Mucosa of rectum (tissue), 2 donors: ENCODE results near the gene CCDC51.

Experiments
- H3K27ac ChIP-seq, 2 donors: one replicate each; pipeline ENCODE4 v1.7.0; 2013; ENCODE audit warnings: inconsistent platforms in 2 of 2, low read depth in 2 of 2, low read length in 2 of 2
- H3K27me3 ChIP-seq, 2 donors: one replicate each; pipeline ENCODE4 v1.7.0; 2013; ENCODE audit warnings: low read length in 2 of 2; ENCODE audit not compliant: control insufficient read depth in 2 of 2, insufficient read depth in 2 of 2
- H3K36me3 ChIP-seq, 2 donors: one replicate each; pipeline ENCODE4 v1.7.0; 2013; ENCODE audit warnings: low read length in 2 of 2; ENCODE audit not compliant: control insufficient read depth in 2 of 2, insufficient read depth in 2 of 2
- H3K4me1 ChIP-seq, 2 donors: one replicate each; pipeline ENCODE4 v1.7.0; 2013; ENCODE audit warnings: low read length in 2 of 2, mild to moderate bottlenecking in 1 of 2; ENCODE audit not compliant: control insufficient read depth in 2 of 2, insufficient read depth in 2 of 2
- H3K4me3 ChIP-seq, 2 donors: one replicate each; pipeline ENCODE4 v1.7.0; 2013; ENCODE audit warnings: low read length in 2 of 2
- H3K9ac ChIP-seq, 2 donors: one replicate each; pipeline ENCODE4 v1.7.0; 2013; ENCODE audit warnings: low read length in 2 of 2, low read depth in 1 of 2, mild to moderate bottlenecking in 1 of 2
- H3K9me3 ChIP-seq, 2 donors: one replicate each; pipeline ENCODE4 v1.7.0; 2013; ENCODE audit warnings: low read length in 2 of 2; ENCODE audit not compliant: control insufficient read depth in 2 of 2
- donor health status: healthy.
- donor health status: Normal muscosa, but diverticular disease.

The CCDC51 gene

DNA sequence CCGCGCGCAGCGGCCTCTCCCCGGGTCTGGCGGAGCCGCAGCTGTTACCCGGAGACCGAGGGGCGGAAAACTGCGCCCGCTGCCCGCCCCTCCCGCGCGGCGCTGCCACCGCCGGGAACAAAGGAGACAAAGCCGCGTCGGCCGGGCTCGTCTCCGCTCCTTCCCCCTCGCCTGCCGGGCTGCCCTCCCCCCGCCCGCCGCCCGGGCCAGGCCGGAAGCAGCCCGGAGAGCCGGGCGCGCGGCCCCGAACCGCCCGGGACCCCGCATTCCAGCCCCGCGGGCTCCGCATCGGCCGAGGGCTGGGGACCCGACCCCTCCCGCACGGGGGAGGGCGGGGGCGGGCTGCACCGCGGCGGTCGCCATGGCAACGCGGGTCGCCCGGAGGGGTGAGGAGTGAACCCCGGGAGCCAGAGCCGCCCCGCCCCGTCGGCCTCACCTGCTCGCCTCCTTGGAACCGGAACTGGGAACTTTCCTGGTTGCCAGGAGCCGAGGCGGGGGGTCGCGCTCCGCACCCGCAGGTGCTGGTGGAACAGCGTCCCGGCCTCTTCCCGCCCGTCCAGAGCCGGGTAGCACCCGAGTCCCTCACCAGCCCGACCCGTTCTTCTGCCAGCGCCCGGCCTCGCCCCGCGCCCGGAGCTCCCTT is 10.5 kb downstream of the CCDC51 start:
- Histone ChIP-seq H3K9me3 (no peaks in the 10 kb centered on the region), H3K9ac (peak overlapping the region; percentile 72 to 86), H3K27ac (peak overlapping the region; percentile 87 to 88), H3K36me3 (peaks cover 0 to 4% of the 10 kb centered on the region in 2 donors), H3K27me3 (no peaks in the 10 kb centered on the region), H3K4me3 (peak overlapping the region; percentile 70 to 71), H3K4me1 (peaks cover 58 to 61% of the 10 kb centered on the region in 2 donors)

DNA sequence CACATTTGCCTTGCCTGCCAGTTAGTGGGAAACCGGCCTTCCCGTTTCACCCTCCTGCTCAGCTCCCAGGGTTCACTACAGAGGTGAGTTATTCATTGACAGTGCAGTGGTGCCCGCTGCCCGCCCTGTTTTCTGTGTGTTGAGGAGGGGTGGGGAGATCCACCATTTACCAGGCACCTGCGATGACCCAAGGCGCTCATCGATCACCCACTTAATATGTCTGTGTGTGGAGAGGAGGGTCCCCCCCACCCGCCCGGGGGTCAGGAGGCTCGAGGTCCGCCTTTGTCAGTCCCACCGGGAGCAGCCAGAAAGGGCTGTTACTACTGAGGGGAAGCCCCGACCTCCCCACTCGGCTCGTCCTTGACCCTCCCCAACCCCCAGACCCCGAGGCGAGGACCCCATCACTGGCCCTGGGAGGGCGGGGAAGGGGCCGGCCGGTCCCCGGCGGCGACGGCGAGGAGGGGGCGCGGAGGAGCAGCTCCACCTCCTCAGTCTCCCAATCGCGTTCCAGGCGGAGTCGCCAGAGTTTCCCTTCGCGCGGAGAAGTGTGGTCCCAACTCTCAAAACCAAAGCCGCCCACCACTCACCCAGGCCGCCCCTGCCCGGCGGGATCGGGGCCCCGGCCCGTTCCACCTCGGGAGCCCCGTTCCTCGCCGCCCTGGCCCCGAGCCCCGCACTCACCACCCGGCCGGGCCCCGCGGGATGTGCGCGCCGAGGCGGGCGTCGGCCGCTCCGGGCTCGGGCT is 11.2 kb downstream of the CCDC51 start:
- H3K4me1 ChIP-seq = peaks cover 52 to 55% of the 10 kb centered on the region in 2 donors
- peaks cover 0 to 4% of the 10 kb centered on the region in 2 donors for H3K36me3 ChIP-seq
- no peaks in the 10 kb centered on the region for H3K27me3 ChIP-seq
- peak overlapping the region; percentile 70 to 71 for H3K4me3 ChIP-seq
- H3K27ac ChIP-seq = peak overlapping the region; percentile 87 to 88
- peak overlapping the region; percentile 77 to 86 for H3K9ac ChIP-seq
- H3K9me3 ChIP-seq = no peaks in the 10 kb centered on the region

- Histone ChIP-seq H3K4me1 (peaks cover 46 to 49% of the 10 kb centered on the region in 2 donors), H3K9me3 (no peaks in the 10 kb centered on the region), H3K9ac (peak overlapping the region; percentile 77 to 86), H3K27me3 (no peaks in the 10 kb centered on the region), H3K36me3 (peaks cover 0 to 9% of the 10 kb centered on the region in 2 donors), H3K4me3 (peak overlapping the region; percentile 70 to 71), H3K27ac (peak overlapping the region; percentile 87 to 88)
Measured at GRCh38 chr3:48428088-48428571, 11.8 kb downstream of the CCDC51 start.

GRCh38 chr3:48427630-48427962 is 12.3 kb downstream of the CCDC51 start:
- peak overlapping the region; percentile 87 to 88 for H3K27ac ChIP-seq
- H3K27me3 ChIP-seq = no peaks in the 10 kb centered on the region
- no peaks in the 10 kb centered on the region for H3K9me3 ChIP-seq
- peaks cover 0 to 13% of the 10 kb centered on the region in 2 donors for H3K36me3 ChIP-seq
- H3K9ac ChIP-seq = peak overlapping the region; percentile 77 to 86
- H3K4me3 ChIP-seq = peak overlapping the region; percentile 70 to 71
- H3K4me1 ChIP-seq = peaks cover 40 to 44% of the 10 kb centered on the region in 2 donors

DNA sequence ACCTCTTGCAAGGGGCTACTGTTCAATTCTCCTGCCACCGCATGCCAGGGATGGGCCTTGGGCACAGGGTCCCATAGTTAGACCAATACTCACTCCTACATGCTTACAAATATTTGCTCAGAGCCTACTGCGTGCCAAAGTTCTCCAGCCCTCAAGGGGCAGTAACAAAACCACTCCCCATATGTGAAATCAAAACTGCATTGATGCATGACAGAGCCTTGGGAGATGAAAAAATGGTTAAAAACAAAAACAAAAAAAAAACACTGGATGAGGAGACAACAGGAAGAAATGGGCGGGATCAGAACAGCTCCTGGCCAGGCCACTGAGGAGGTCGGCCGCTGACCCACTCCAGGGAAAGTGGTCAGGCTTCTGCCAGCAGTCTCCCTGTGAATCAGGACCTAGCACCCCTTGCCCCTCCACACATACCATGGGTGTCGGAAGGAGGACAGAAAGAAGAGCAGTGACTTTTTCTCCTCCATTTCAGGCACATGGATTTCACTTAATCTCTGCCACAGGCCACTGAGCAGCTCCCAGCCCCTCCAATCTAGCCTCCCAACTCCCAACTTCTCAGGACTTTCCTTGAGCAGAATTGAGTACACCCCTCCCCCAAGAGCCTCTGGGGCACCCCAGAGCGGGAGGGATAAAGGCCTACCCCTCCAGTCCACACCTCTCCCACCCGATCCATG is 12.8 kb downstream of the CCDC51 start:
- peak overlapping the region; percentile 70 to 71 for H3K4me3 ChIP-seq
- peaks cover 40 to 41% of the 10 kb centered on the region in 2 donors for H3K4me1 ChIP-seq
- H3K27me3 ChIP-seq = no peaks in the 10 kb centered on the region
- peak overlapping the region in 1 of 2 donors; percentile 86 for H3K9ac ChIP-seq
- H3K27ac ChIP-seq = peak overlapping the region; percentile 87 to 88
- peaks cover 0 to 13% of the 10 kb centered on the region in 2 donors for H3K36me3 ChIP-seq
- no peaks in the 10 kb centered on the region for H3K9me3 ChIP-seq

DNA sequence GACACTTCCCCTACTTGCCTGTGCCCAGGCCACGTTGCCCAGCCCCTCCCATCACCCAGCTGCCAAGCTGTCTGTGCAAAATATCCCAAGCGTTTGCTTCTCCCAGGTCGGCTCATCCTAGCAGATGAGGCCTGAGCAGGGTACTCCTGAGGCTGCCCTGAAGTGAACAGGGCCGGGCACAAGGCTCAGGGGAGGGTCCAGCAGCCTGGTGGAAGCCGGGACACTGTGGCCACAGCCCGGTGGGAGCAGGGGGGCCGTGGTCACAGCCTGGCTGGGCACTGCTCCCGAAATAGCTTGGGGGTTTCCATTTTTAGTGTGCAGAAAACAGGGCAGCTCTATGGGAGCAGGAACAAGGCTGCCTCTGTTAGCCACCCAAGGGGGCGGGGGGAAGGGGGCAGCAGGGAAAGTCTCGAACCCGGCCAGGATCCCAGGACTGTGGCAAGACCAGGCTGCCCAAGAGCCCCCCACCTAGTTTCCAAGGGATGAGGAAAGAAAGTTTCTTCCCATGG is 13.5 kb downstream of the CCDC51 start:
- H3K9me3 ChIP-seq = no peaks in the 10 kb centered on the region
- peak overlapping the region in 1 of 2 donors; percentile 26 for H3K4me3 ChIP-seq
- H3K36me3 ChIP-seq = peaks cover 3 to 16% of the 10 kb centered on the region in 2 donors
- peaks cover 40 to 41% of the 10 kb centered on the region in 2 donors for H3K4me1 ChIP-seq
- H3K9ac ChIP-seq = peak overlapping the region in 1 of 2 donors; percentile 28
- H3K27ac ChIP-seq = peak overlapping the region; percentile 87 to 88
- H3K27me3 ChIP-seq = no peaks in the 10 kb centered on the region

- Histone ChIP-seq H3K4me3 (no peak overlapping the region), H3K9me3 (no peaks in the 10 kb centered on the region), H3K9ac (peak overlapping the region in 1 of 2 donors; percentile 28), H3K36me3 (peaks cover 6 to 19% of the 10 kb centered on the region in 2 donors), H3K27ac (no peak overlapping the region), H3K4me1 (peaks cover 31 to 35% of the 10 kb centered on the region in 2 donors), H3K27me3 (no peaks in the 10 kb centered on the region)
Measured at GRCh38 chr3:48425281-48425812, 14.6 kb downstream of the CCDC51 start.

DNA sequence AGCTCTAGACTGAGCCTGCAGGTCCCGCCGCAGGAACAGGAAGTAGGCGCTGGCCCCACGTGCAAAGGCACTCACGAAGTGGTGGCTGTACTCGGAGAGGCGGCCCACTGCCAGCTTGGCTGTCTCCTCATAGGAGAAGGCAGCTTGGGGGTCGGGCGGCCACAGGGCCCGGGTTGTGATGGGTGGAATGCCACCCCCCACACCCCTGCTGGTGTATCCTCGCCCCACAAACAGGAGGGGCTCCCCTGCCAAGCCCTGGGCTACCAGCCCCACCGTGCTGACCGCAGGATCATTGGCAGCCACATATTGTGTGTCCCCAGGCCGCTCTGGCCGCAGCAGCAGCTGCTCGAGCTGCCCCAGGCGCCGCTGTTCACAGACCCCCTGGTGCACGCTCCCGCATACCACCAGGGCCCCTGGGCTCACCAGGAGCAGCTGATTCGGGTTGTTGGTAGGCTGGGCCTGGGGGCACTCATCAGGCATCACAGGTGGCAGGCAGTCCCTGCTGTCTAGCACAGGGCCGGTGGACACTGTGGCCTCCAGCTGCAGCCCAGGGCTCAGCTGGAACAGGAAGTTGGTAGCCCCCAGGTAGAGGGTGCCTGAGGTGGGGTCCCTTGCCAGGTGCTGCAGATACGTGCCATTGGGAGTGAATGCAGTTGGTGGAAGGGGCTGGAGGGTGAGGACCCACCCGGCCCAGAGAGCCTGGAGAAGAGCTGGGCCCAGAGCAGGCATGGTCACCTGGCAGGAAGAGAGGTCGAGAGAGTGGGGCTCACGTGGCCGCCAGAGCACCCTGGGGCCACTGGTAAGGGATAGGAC is 15.8 kb downstream of the CCDC51 start:
- Histone ChIP-seq H3K36me3 (peaks cover 9 to 21% of the 10 kb centered on the region in 2 donors), H3K9me3 (no peaks in the 10 kb centered on the region), H3K27ac (no peak overlapping the region), H3K9ac (no peak overlapping the region), H3K27me3 (no peaks in the 10 kb centered on the region), H3K4me3 (no peak overlapping the region), H3K4me1 (peaks cover 26 to 29% of the 10 kb centered on the region in 2 donors)

- Histone ChIP-seq H3K36me3 (peaks cover 16 to 26% of the 10 kb centered on the region in 2 donors), H3K4me3 (no peak overlapping the region), H3K9me3 (no peaks in the 10 kb centered on the region), H3K4me1 (peaks cover 26 to 28% of the 10 kb centered on the region in 2 donors), H3K27me3 (no peaks in the 10 kb centered on the region), H3K9ac (no peak overlapping the region), H3K27ac (no peak overlapping the region)
Measured at GRCh38 chr3:48423241-48423882, 16.6 kb downstream of the CCDC51 start.
